ENCODE data around the gene OBSL1.

The OBSL1 gene

DNA sequence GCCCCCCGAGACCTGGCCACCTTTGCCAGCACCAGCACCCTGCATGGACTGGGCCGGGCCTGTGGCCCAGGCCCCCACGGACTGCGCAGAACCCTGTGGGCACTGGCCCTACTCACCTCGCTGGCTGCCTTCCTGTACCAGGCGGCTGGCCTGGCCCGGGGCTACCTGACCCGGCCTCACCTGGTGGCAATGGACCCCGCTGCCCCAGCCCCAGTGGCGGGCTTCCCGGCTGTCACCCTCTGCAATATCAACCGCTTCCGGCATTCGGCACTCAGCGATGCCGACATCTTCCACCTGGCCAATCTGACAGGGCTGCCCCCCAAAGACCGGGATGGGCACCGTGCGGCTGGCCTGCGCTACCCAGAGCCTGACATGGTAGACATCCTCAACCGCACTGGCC, 56.5 kb downstream of the OBSL1 start:
- DNase-seq (ENCODE audit: low spot score) (no peak), ATAC-seq (ENCODE audit: low read depth) (no peak)
- TF ChIP-seq, protein P1, sequence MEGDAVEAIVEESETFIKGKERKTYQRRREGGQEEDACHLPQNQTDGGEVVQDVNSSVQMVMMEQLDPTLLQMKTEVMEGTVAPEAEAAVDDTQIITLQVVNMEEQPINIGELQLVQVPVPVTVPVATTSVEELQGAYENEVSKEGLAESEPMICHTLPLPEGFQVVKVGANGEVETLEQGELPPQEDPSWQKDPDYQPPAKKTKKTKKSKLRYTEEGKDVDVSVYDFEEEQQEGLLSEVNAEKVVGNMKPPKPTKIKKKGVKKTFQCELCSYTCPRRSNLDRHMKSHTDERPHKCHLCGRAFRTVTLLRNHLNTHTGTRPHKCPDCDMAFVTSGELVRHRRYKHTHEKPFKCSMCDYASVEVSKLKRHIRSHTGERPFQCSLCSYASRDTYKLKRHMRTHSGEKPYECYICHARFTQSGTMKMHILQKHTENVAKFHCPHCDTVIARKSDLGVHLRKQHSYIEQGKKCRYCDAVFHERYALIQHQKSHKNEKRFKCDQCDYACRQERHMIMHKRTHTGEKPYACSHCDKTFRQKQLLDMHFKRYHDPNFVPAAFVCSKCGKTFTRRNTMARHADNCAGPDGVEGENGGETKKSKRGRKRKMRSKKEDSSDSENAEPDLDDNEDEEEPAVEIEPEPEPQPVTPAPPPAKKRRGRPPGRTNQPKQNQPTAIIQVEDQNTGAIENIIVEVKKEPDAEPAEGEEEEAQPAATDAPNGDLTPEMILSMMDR (IDR thresholded peaks at IDR 0.05; ENCODE audit: poor library complexity, severe bottlenecking), result no peak
- Histone ChIP-seq H3K27ac (ENCODE audit: poor library complexity, severe bottlenecking) (no peak overlapping the region), H3K36me3 (ENCODE audit: low read depth) (no peaks in the 10 kb centered on the region), H3K27me3 (ENCODE audit: insufficient read depth, poor library complexity, severe bottlenecking) (peaks cover 56% of the 10 kb centered on the region), H3K9me3 (ENCODE audit: severe bottlenecking) (no peaks in the 10 kb centered on the region), H3K4me3 (ENCODE audit: severe bottlenecking) (no peak overlapping the region), H3K4me1 (ENCODE audit: insufficient read depth, poor library complexity, severe bottlenecking) (no peaks in the 10 kb centered on the region)

DNA sequence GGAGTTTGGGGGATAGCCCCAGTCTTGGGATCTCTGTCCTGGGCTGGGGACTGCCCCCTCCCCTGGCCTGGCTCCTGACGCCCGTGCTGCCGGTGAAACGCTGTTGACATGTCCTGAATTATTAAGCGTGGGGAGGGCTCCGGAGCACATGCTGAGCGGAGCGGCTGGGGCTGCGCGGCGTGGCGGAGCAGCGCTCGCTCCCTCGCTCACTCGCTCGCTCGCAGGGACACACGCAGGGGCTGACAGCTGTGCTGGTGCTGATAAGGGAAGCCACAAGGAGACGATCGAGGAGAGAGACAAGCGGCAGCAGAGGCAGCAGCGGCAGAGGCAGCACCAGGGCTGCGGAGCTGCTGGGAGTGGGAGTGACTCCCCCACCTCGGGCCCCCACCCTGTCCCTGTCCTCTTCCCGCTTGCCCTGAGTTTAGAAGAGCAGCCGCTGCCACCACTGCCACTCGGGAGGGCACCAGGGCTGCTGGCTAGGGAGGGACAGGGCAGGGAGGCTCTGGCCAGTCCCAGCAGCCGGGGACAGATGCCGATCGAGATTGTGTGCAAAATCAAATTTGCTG, 57.1 kb downstream of the OBSL1 start, which contains the start of gene ASIC4:
Gene ASIC4 (plus strand): TSS at position 287 of the 566 bp plus-strand sequence. CDS start 243 bp downstream, at position 530.
- ATAC-seq (ENCODE audit: low read depth) (no peak), DNase-seq (ENCODE audit: low spot score) (no peak)
- Histone ChIP-seq H3K27ac (ENCODE audit: poor library complexity, severe bottlenecking) (no peak within 1 kb of the TSS), H3K4me1 (ENCODE audit: insufficient read depth, poor library complexity, severe bottlenecking) (no peaks in the 10 kb centered on the region), H3K4me3 (ENCODE audit: severe bottlenecking) (no peak within 1 kb of the TSS), H3K9me3 (ENCODE audit: severe bottlenecking) (no peaks in the 10 kb centered on the region), H3K27me3 (ENCODE audit: insufficient read depth, poor library complexity, severe bottlenecking) (peaks cover 60% of the 10 kb centered on the region), H3K36me3 (ENCODE audit: low read depth) (no peaks in the 10 kb centered on the region)
- TF ChIP-seq, protein P1 (IDR thresholded peaks at IDR 0.05; ENCODE audit: poor library complexity, severe bottlenecking), result no peak

DNA sequence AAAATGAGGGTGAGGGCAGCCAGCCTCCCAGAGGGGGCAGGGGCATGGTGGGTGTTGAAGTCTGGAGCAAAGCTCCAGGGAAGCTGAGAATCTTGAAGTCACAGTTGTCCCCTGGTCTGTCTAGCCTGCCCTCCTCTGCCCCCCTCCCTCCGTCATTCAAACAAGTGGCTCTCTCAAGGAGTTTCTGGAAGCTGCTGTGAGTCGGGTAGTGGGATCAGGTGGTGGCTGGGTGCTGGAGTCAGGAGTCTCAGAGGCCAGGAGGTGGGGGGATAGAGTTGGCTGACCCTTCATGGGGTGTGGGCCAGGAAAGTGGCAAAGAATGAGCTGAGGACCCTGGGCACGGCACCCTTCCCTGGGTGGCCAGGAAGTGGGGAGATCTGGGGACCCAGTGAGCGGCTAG, 57.6 kb downstream of the OBSL1 start:
- DNase-seq (ENCODE audit: low spot score) (no peak), ATAC-seq (ENCODE audit: low read depth) (no peak)
- H3K9me3 ChIP-seq (ENCODE audit: severe bottlenecking), result no peaks in the 10 kb centered on the region
- TF ChIP-seq, protein P1 (IDR thresholded peaks at IDR 0.05; ENCODE audit: poor library complexity, severe bottlenecking), result no peak
- no peak overlapping the region for H3K4me3 ChIP-seq (ENCODE audit: severe bottlenecking)
- H3K27ac ChIP-seq (ENCODE audit: poor library complexity, severe bottlenecking), result no peak overlapping the region
- no peaks in the 10 kb centered on the region for H3K36me3 ChIP-seq (ENCODE audit: low read depth)
- peaks cover 60% of the 10 kb centered on the region for H3K27me3 ChIP-seq (ENCODE audit: insufficient read depth, poor library complexity, severe bottlenecking)
- no peaks in the 10 kb centered on the region for H3K4me1 ChIP-seq (ENCODE audit: insufficient read depth, poor library complexity, severe bottlenecking)

DNA sequence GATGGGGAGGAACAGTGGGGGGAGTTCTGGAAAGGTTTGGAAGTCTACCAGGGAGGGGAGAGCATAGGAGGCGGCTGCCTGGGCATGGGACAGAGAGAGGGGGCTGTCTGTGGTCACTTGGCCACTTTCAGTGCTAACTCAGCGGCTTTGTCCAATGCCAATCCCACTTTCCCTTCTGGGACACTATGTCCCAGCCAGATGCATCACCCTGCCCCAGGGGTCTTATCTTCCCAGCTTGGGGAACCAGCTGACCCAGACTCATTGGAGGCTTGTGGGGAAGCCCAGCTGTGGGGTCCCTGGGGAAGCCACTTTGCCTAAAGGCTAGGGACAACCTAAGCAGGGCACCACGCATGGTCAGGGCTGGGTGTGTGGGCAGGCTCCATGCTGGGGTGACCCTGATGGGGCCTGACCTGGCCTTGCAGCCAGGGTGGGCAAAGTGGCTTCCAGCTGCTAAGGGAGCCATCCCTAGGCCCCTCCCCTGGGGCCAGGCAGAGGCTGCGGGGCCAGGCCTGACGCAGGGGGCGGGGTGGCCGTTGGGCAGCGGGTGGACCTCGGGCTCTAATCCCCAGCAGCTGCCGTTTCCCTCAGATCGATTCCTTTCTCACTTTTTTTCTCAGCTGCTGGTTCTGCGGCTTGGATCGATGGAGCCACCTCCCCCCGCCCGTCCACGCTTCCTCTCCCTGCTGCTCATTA, 58.7 kb downstream of the OBSL1 start:
- no peaks in the 10 kb centered on the region for H3K4me1 ChIP-seq (ENCODE audit: insufficient read depth, poor library complexity, severe bottlenecking)
- H3K9me3 ChIP-seq (ENCODE audit: severe bottlenecking), result no peaks in the 10 kb centered on the region
- peaks cover 60% of the 10 kb centered on the region for H3K27me3 ChIP-seq (ENCODE audit: insufficient read depth, poor library complexity, severe bottlenecking)

More for the DNA sequence above, 58.7 kb downstream of the OBSL1 start:
- H3K4me3 ChIP-seq (ENCODE audit: severe bottlenecking), result no peak overlapping the region
- ATAC-seq (ENCODE audit: low read depth), result no peak
- TF ChIP-seq, protein P1 (IDR thresholded peaks at IDR 0.05; ENCODE audit: poor library complexity, severe bottlenecking), result no peak
- DNase-seq (ENCODE audit: low spot score), result no peak
- no peak overlapping the region for H3K27ac ChIP-seq (ENCODE audit: poor library complexity, severe bottlenecking)
- H3K36me3 ChIP-seq (ENCODE audit: low read depth), result no peaks in the 10 kb centered on the region
